NCI-H187 (cell line): ENCODE measurements around the gene ELFN1.

ENCODE experiments used
- DNase-seq, 2 experiments: peaks; one replicate each; lab custom pipeline; 2025; lab: John Stamatoyannopoulos, UW

ELFN1 gene

DNA sequence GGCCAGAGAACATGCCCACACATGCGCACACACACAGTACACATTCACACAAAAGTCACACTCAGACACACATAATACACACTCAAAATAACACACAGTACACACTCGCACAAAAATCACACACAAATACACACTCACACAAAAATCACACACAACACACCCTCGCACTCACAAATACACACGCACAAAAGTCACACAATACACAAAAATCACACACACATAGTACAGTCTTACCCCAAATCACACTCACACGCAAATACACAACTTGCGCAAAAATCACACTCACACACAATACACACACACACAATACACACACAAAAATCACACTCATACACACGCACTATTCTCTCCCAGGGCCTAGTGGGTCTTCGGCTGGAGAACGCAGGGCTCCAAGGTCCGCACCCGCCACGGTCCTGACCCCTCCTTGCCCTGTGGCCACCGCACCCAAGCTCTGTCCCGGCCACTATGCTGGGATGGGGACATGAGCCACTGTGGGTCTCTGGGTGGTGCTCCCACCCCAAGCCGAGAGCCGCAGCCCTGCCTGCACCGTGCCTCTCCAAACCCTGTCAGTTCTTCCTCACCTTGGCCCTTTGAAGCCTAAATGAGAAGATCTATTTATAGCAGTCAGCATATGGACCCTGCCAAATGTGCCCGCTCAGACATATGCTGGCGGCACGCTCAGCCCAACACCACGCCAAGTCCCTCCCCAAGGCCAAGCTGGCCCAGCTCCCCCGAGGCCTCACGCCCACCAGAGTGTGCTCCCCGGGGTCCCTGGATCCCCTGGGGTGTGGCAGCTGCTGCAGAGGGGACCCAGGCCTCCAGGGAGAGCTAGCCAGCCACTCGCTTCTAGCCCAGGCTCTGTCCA, 55.9 kb downstream of the ELFN1 start:
- DNase-seq, result no peak

DNA sequence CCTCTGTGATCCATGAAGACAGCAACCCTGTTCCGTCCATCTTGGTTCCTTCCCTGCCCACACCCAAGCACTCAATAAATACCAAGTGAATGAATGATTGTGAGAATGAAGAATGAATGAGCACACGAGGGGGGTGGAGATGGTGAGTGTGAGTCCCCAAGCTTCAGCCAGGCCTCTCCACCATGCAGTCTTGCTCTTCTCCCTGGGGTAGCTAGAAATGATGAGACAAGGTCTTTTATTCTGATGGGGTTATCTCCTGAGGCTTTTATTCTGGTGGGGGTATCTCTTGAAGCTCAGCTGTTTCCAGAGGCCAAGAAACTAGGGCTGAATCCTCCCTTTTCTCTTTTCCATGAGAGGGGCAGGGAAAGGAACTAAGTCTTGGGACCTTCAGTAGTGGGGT, 57.0 kb downstream of the ELFN1 start:
- DNase-seq, result no peak

DNA sequence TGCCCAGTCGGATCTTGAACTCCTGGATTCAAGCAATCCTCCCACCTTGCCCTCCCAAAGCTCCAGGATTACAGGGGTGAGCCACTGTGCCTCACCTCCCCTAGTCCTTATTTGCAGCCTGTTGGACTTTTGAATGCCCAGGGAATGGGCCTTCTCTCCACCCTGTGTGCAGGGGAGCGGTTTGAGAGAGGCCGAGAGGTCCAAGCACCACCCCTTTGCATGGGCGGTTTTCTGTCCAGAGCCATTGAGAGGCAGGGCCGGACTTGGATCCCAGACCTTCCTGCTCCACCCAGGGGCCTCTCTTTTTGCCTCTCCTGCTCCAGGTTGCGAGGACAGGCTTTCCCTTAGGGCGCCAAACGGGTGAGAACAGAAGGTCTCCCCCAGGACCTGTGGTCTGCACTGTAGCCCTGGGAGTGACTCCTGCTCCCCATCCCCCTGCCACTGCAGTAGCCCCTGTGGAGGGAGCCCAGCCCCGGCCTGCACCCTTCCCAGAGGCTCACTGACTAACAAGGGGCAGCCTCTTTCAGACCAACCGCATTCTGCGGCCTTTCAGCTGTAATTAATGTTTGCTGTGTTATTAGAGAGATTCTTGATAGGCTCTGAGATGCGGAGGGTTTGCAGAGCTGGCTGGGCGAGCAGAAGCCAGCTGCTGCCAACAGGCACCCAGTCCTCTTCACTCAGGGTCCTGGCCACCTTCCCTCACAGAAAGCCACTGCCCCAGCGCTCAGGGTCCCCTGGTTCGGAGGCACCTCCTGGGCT, 57.9 kb downstream of the ELFN1 start:
- no peak for DNase-seq

DNA sequence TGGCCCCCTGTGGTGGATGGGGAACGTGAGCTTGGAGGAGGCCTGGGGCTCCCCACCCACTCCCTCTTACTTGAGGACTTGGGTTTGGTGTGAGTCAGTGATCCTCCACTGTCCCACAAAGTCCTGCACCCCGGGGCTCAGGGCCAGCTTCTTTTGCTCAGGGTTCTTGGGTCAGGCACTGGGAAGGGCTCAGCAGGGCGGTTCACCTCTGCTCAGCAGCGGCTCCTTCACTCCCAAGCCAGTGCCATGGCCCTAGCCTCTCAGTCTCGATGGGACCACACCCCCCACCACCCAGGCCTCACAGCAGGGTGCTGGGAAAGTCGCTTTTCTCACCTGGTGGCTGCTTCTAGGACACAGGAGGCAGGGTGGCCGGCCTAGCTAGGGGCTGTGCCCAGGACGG, 59.1 kb downstream of the ELFN1 start:
- no peak for DNase-seq

DNA sequence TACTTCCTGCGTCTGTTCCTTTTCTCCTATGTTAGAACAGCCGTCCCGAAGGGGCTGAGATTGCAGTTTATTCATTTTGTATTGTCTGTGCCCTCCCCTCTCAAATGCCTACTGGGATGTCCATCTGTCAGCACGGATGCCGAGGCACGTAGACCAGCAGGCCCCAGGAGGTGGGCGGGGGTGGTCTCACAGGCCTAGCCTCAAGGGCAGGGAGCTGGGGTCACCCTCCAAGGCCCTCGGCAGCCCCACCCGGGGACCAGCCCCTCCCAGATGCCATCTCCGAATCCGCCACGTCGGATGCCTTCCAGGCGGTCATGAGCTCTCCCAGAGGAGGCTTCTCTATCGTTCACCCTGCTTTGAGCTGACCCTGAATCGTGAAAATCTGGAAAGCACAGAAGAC, 59.7 kb downstream of the ELFN1 start:
- DNase-seq, result no peak

- no peak for DNase-seq
Observed at GRCh38 chr7:1732072-1732471, 62.0 kb downstream of the ELFN1 start.

DNA sequence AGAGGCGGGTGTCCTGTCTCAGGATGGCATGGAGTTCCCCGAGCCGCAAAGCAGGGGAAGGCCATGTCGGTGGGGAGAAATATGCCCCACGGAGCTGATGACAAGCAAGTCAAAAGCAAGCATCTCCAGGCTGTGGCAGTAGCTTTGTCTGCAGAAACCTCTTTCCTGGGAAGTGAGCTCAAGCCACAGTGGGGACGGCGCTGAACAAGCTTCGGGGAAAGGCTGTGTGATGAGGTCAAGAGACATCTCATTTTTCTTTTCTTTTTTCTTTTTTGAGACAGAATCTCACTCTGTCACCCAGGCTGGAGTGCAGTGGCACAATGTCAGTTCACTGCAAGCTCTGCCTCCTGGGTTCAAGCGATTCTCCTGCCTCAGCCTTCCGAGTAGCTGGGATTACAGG, 62.6 kb downstream of the ELFN1 start:
- no peak for DNase-seq

- DNase-seq, result no peak
Observed at GRCh38 chr7:1733206-1733907, 63.3 kb downstream of the ELFN1 start.

GRCh38 chr7:1733908-1734730, 64.0 kb downstream of the ELFN1 start:
- DNase-seq, result no peak

GRCh38 chr7:1735262-1735661, 65.2 kb downstream of the ELFN1 start:
- no peak for DNase-seq

- DNase-seq, result no peak
Observed at GRCh38 chr7:1735806-1736483, 65.9 kb downstream of the ELFN1 start.

GRCh38 chr7:1736484-1736817, 66.4 kb downstream of the ELFN1 start:
- DNase-seq, result no peak

- no peak for DNase-seq
Observed at GRCh38 chr7:1736830-1737229, 66.8 kb downstream of the ELFN1 start.

DNA sequence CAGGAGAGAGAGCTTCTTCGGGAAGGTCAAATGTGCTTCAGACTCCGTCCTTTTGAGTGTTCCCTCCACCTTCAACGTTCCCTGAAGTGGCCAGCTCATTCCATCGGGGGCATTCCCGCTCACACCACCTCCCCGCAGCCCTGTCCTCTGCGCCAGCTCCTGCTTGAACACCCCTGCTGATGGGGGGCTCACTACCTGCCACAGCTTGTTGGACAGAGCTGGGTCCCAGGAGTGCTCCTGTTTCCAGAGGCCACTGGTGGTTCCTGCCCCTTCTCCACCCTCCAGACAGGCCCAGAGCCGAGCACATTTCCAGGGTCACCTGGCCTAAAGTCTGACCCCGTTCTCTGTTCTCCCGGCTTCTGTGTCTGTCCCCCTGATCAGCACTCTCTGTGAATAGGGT, 67.4 kb downstream of the ELFN1 start:
- DNase-seq, result no peak

DNA sequence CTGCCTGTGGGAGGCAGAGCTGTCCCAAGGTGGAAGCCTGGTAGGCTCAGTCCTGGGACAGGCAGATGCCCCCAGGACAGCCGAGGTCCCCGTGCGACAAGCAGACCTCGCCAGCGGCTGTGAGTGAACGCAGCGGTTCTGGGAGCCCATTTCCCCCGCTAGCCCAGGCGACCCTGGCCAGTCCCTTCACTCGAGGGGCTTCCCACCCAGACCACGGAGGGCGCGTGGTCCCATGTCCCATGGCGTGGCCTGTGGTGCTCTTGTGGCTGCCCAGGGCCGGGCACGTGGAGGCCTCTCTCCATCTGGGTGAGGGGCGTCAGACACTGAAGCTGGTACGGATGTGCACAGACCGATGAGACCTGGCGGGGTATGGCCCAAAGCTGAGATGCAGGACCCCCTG, 67.9 kb downstream of the ELFN1 start:
- no peak for DNase-seq

DNA sequence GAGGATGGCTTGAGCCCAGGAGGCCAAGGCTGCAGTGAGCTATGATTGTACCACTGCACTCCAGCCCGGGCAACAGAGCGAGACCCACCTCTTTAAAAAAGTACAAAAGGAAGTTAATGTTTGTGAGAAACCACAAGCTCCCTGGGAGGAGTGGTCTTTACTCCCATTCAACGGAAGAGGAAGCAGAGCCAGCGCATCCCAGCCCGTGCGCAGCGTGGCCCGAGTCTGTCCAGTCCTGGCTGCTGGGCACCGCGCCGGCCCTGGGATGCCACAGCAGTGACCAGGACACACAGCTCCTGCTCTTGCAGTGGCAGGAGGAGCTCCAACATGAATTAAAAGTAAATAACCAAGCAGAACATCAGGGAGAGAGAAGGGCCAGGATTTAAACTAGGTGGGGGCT, 68.4 kb downstream of the ELFN1 start:
- DNase-seq, result no peak

GRCh38 chr7:1738956-1739355, 68.9 kb downstream of the ELFN1 start:
- DNase-seq, result no peak

DNA sequence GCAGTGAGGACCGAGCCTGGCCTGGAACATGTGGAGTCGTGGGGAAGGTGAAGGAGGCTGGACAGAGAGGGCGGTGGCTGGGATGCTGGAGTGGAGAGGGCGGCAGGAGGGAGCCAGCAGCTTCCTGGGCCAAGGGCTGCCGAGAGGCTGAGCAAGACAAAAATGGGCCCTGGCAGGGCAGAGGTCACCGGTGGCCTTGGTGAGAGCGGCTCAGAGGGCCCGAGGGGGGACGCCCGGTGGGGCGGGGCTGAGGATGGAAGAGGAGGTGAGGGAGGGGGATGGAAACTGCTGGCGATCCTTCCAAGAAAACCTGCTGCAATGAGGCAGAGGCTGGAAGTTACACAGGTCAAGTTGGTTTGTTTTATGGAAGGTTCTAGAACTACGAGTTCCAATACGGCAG, 69.5 kb downstream of the ELFN1 start:
- no peak for DNase-seq

GRCh38 chr7:1740214-1740613, 70.1 kb downstream of the ELFN1 start:
- DNase-seq, result no peak

DNA sequence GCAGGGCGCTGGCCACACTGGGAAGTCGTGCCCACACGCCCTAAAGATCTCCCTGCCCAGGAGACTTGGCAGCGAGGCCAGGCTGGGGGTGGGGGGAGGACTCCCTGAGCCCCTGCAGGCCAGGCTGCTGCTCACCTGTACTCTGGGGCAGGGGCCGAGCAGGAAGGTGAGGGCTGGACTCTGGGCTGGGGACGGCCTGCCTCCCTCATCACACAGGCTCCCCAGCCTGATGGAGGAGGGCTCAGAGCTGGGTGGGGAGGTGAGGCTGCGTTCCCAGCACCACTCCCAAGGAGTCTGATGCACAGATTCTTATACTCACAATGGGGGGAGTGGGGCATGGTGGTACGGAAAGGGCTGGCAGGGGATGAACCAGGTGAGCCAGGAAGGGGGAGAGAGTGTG, 71.2 kb downstream of the ELFN1 start:
- DNase-seq, result no peak

GRCh38 chr7:1741751-1742554, 71.9 kb downstream of the ELFN1 start:
- DNase-seq, result no peak
